K562 (cell line): ENCODE data around the gene FZD10. TPM values are rescaled to one million over a fixed set of nuclear protein-coding genes. Genes with fewer than 3 reads are reported as not detected.

Experiments used
- ATAC-seq: fragments of 200-7000 bp; cut with Tn5 transposase; 3 replicates; pipeline ENCODE4 v1.9.1; 2020; ENCODE audit warnings: moderate library complexity
- BruUV-seq: library from RNA; stranded (reverse); fragments of 400-500 nt; replicated peaks from 2 replicates; lab custom pipeline; 2021; lab: Mats Ljungman, UMichigan
- CTCF ChIA-PET: fragments of 300-600 bp; formaldehyde crosslinking; extraction: SDS; loops from one replicate; lab custom pipeline; 2021; ENCODE audit warnings: low intra/inter-chr PET ratio; lab: Yijun Ruan, JAX
- POLR2A ChIA-PET: fragments of 300-600, 350-650 bp; sonication (Branson Sonifier 250); formaldehyde crosslinking; extraction: SDS; loops from one replicate; lab custom pipeline; 2021; ENCODE audit warnings: antibody characterized with exemption, inconsistent platforms; lab: Yijun Ruan, JAX
- DNase-seq, 4 experiments: peaks; one replicate each; pipeline versions ENCODE4 v3.0.0 to v3.0.0-alpha.2; 2011 to 2018; ENCODE audit warnings: low spot score in 3 of 4, mixed read lengths in 3 of 4; ENCODE audit errors: extremely low read depth in 1 of 4
- FAIRE-seq: peaks from 2 replicates; lab custom pipeline; 2011; peaks lifted over from hg19 to GRCh38; lab: Jason Lieb, UNC
- H2AFZ ChIP-seq: 2 replicates; pipeline ENCODE4 v1.6.0; 2011; ENCODE audit warnings: low read depth, low read length, control low read depth, inconsistent platforms
- H3K27ac ChIP-seq: fragments of 200-600 bp; 3 replicates; pipeline ENCODE4 v1.8.0; 2011; ENCODE audit warnings: low read depth, mild to moderate bottlenecking, control low read depth, inconsistent platforms, low read length, moderate library complexity, mixed read lengths; ENCODE audit errors: extremely low read depth
- H3K27me3 ChIP-seq, 2 experiments: fragments of 300-600 bp in 1 of 2; 2 replicates in 1 of 2; 3 replicates in 1 of 2; pipeline versions ENCODE4 v1.6.0 to v1.8.0; 2011; ENCODE audit warnings: inconsistent platforms in 2 of 2, low read length in 2 of 2, mild to moderate bottlenecking in 1 of 2, mixed read lengths in 1 of 2, moderate library complexity in 1 of 2; ENCODE audit not compliant: control insufficient read depth in 2 of 2, insufficient read depth in 2 of 2
- H3K36me3 ChIP-seq: fragments of 300-600 bp; 3 replicates; pipeline ENCODE4 v1.8.0; 2011; ENCODE audit warnings: mild to moderate bottlenecking, low read length, inconsistent platforms; ENCODE audit not compliant: control insufficient read depth, insufficient read depth
- H3K4me1 ChIP-seq, 2 experiments: fragments of 200-600 bp in 1 of 2; replicated peaks in 1 of 2; 2 replicates in 1 of 2; 3 replicates in 1 of 2; pipeline versions ENCODE4 v1.5.1 to v1.8.0; 2011; ENCODE audit warnings: inconsistent platforms in 2 of 2, low read length in 2 of 2, mild to moderate bottlenecking in 1 of 2, mixed read lengths in 1 of 2, moderate library complexity in 1 of 2; ENCODE audit not compliant: control insufficient read depth in 2 of 2, insufficient read depth in 2 of 2
- H3K4me2 ChIP-seq: 2 replicates; pipeline ENCODE4 v1.6.1; 2011; ENCODE audit warnings: low read length, control low read depth, inconsistent platforms, mixed read lengths; ENCODE audit not compliant: insufficient read depth
- H3K4me3 ChIP-seq: fragments of 200-600 bp; sonication (generic), shearing (Covaris generic); 2 replicates; pipeline ENCODE4 v1.5.1; 2016; ENCODE audit warnings: control low read depth, inconsistent platforms
- H3K79me2 ChIP-seq: fragments of 200-600 bp; 3 replicates; pipeline ENCODE4 v1.8.0; 2011; ENCODE audit warnings: low read length, inconsistent platforms; ENCODE audit not compliant: control insufficient read depth, insufficient read depth
- H3K9ac ChIP-seq, 2 experiments: 2 replicates each; pipeline versions ENCODE4 v1.6.0 to v1.6.1; 2011; ENCODE audit warnings: low read depth in 2 of 2, low read length in 2 of 2, control low read depth in 1 of 2, inconsistent platforms in 1 of 2, mild to moderate bottlenecking in 1 of 2, mixed read lengths in 1 of 2; ENCODE audit not compliant: insufficient read depth in 1 of 2
- H3K9me1 ChIP-seq: one replicate; pipeline ENCODE4 v1.6.0; 2011; ENCODE audit warnings: inconsistent platforms, mild to moderate bottlenecking, low read length, moderate library complexity; ENCODE audit not compliant: control insufficient read depth, insufficient read depth
- H3K9me3 ChIP-seq: replicated peaks from 2 replicates; pipeline ENCODE4 v1.5.1; 2011; ENCODE audit warnings: low read depth, low read length, inconsistent platforms; ENCODE audit not compliant: control insufficient read depth, insufficient read depth
- H4K20me1 ChIP-seq: replicated peaks from 2 replicates; pipeline ENCODE4 v1.6.1; 2011; ENCODE audit warnings: low read length, inconsistent platforms, mixed read lengths; ENCODE audit not compliant: control insufficient read depth, insufficient read depth
- E2F8 ChIP-seq: fragments of 450-650 bp; IDR thresholded peaks from 2 replicates; pipeline ENCODE4 v1.7.1; 2018; ENCODE audit warnings: mild to moderate bottlenecking, low read depth; ENCODE audit not compliant: partially characterized antibody
- FOXJ3 ChIP-seq: sonication (generic); formaldehyde crosslinking; IDR thresholded peaks from 2 replicates; pipeline ENCODE4 v1.4.0; 2020; ENCODE audit warnings: mild to moderate bottlenecking, missing genetic modification reagents
- NEUROD1 ChIP-seq: fragments of 150-350 bp; IDR thresholded peaks from 2 replicates; pipeline ENCODE4 v1.6.1; 2014; ENCODE audit warnings: borderline replicate concordance, low read length, low read depth; ENCODE audit not compliant: partially characterized antibody
- XRCC3 ChIP-seq: fragments of 450-650 bp; IDR thresholded peaks from 2 replicates; pipeline ENCODE4 v1.6.1; 2017; ENCODE audit warnings: mild to moderate bottlenecking, moderate library complexity
- ZBTB5 ChIP-seq: fragments of 450-650 bp; IDR thresholded peaks from 2 replicates; pipeline ENCODE4 v1.6.1; 2017; ENCODE audit warnings: antibody characterized with exemption
- WGBS: fragments of 100-300 bp; shearing (Covaris generic); methylation state at CpG from one replicate; pipeline ENCODE4 v1.1.6; 2016; ENCODE audit warnings: low coverage, mixed read lengths; ENCODE audit not compliant: insufficient coverage; ENCODE audit errors: missing lambda C conversion rate; 5-methylcytosine and 5-hydroxymethylcytosine counted together
- in situ Hi-C: fragments of 300-500 bp; cut with MboI; formaldehyde crosslinking; loops from 4 replicates; pipeline ENCODE4 v1.15.0; 2018; ENCODE audit warnings: inconsistent platforms, mixed read lengths
- intact Hi-C: fragments of 100-400 bp; cut with micrococcal nuclease; formaldehyde crosslinking; loops from 2 replicates; pipeline ENCODE4 v1.14.2; 2022
- polyA plus RNA-seq, 8 experiments: library from polyadenylated mRNA; depleted of rRNA in 4 of 8; stranded (reverse) in 5 of 8; unstranded in 3 of 8; fragments of >200 nt; fragmentation: Nextera tagmentation in 2 of 8; fragmentation: Illumina TruSeq in 1 of 8; extraction: Ambion mirVana in 2 of 8; extraction: Trizol in 1 of 8; gene quantifications; 2 replicates each; pipeline versions ENCODE4 v1.2.1 to v1.2.3, GENCODE V29; 2011 to 2014; ENCODE audit warnings: inconsistent platforms in 1 of 8, missing spikeins in 1 of 8
- total RNA-seq, 7 experiments: library from RNA; depleted of rRNA in 6 of 7; stranded (reverse); fragments of >200 nt in 6 of 7; fragmentation: Illumina TruSeq in 2 of 7; extraction: Trizol in 2 of 7; gene quantifications; 2 replicates each; pipeline versions ENCODE4 v1.2.1 to v1.2.3, GENCODE V29; 2011 to 2021; ENCODE audit warnings: low replicate concordance in 1 of 7
- TF ChIP-seq, protein P1 (sequence below): sonication (generic); formaldehyde crosslinking; IDR thresholded peaks from 2 replicates; pipeline ENCODE4 v1.8.1; 2023; ENCODE audit warnings: mild to moderate bottlenecking, missing genetic modification reagents, moderate library complexity

Gene FZD10
- total and polyA plus RNA-seq, 9 of the 15 experiments (the other 6 are each of a cell fraction or from before 2014, with no cell fraction given): not detected

DNA sequence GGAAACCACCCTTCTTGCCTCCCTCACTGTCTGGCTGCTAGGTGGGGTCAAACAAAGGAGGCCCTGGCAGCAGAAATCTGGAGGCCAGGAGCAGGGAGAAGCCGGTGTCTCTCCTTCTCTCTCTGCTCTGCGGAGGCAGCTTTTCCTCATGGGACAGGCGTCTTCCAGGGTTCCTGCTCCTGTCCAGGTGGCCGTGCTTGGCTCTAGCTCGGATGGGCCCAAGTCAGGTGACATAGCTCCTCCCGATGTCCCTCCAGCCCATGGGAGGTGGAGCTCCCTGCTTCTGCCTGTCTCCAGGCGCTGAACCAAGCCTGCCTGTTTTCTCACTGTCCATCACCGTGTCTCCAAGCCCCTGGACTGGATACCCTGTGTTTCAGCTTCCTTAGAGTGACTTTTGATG, 30.5 kb upstream of the FZD10 start (continued):
- TF ChIP-seq ZBTB5 (no peak), FOXJ3 (CRISPR knock-in tag) (no peak)

- Histone ChIP-seq H2AFZ (no peak overlapping the region), H3K9me1 (no peaks in the 10 kb centered on the region), H3K79me2 (no peaks in the 10 kb centered on the region), H3K4me1 (no peaks in the 10 kb centered on the region), H4K20me1 (no peaks in the 10 kb centered on the region), H3K27ac (no peak overlapping the region), H3K4me2 (no peak overlapping the region), H3K9ac (no peak overlapping the region), H3K36me3 (no peaks in the 10 kb centered on the region), H3K9me3 (no peaks in the 10 kb centered on the region), H3K27me3 (peaks cover 3 to 49% of the 10 kb centered on the region in 2 experiments; a peak in 3 of 5 replicates), H3K4me3 (no peak overlapping the region)
- no TSS peak for BruUV-seq
- WGBS: under 1% methylated on average over 13 of the region's 14 CpGs
- CTCF ChIA-PET: no interaction called here
- no peak for TF ChIP-seq XRCC3
- TF ChIP-seq NEUROD1: no peak
- TF ChIP-seq, protein P1, sequence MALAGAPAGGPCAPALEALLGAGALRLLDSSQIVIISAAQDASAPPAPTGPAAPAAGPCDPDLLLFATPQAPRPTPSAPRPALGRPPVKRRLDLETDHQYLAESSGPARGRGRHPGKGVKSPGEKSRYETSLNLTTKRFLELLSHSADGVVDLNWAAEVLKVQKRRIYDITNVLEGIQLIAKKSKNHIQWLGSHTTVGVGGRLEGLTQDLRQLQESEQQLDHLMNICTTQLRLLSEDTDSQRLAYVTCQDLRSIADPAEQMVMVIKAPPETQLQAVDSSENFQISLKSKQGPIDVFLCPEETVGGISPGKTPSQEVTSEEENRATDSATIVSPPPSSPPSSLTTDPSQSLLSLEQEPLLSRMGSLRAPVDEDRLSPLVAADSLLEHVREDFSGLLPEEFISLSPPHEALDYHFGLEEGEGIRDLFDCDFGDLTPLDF: no peak
- TF ChIP-seq E2F8: no peak
- in situ Hi-C loops: no loop called here
- DNase-seq: no peak
- no peak for ATAC-seq
- no peak for FAIRE-seq
- POLR2A ChIA-PET: no interaction called here
- intact Hi-C loops: no loop called here
Measured at GRCh38 chr12:130132831-130133511, 29.3 kb upstream of the FZD10 start.
